ENCODE measurements around the gene ITGA11. TPM values are rescaled to one million over a fixed set of nuclear protein-coding genes. Genes with fewer than 3 reads are reported as not detected.
"Not testable (repeated sequence)": the region's sequence is repeated elsewhere in the genome, so short reads cannot be mapped to it uniquely, and the experiment has no call there.

ITGA11 gene
- total RNA-seq, 2 donors from 2014 or later = 0.95 to 13.1 TPM

- ATAC-seq (replicated peaks) = no peak
- Mint-ChIP-seq H3K36me3 (ENCODE audit: low read depth) (no peaks in the 10 kb centered on the region), H3K27me3 (peaks cover 30% of the 10 kb centered on the region), H3K27ac (no peak overlapping the region), H3K4me3 (no peak overlapping the region), H3K9me3 (no peaks in the 10 kb centered on the region), H3K4me1 (no peaks in the 10 kb centered on the region)
These were observed 6.4 kb downstream of the ITGA11 start for GRCh38 chr15:68425428-68426060.

- H3K4me1 Mint-ChIP-seq = no peaks in the 10 kb centered on the region
- H3K4me3 Mint-ChIP-seq = no peak overlapping the region
- no peaks in the 10 kb centered on the region for H3K9me3 Mint-ChIP-seq
- H3K27ac Mint-ChIP-seq = no peak overlapping the region
- no peaks in the 10 kb centered on the region for H3K36me3 Mint-ChIP-seq (ENCODE audit: low read depth)
- no peak for ATAC-seq (replicated peaks)
- peaks cover 24% of the 10 kb centered on the region for H3K27me3 Mint-ChIP-seq
These were observed 7.1 kb downstream of the ITGA11 start for GRCh38 chr15:68424754-68425390.

- Mint-ChIP-seq H3K9me3 (no peaks in the 10 kb centered on the region), H3K36me3 (ENCODE audit: low read depth) (no peaks in the 10 kb centered on the region), H3K27me3 (peaks cover 12% of the 10 kb centered on the region), H3K27ac (no peak overlapping the region), H3K4me1 (no peaks in the 10 kb centered on the region), H3K4me3 (no peak overlapping the region)
- no peak for ATAC-seq (replicated peaks)
These were observed 8.3 kb downstream of the ITGA11 start for GRCh38 chr15:68423359-68424296.

GRCh38 chr15:68422403-68423145 lies 9.4 kb downstream of the ITGA11 start:
- not testable (repeated sequence) for H3K4me1 Mint-ChIP-seq; H3K36me3 Mint-ChIP-seq (ENCODE audit: low read depth); H3K4me3 Mint-ChIP-seq; H3K9me3 Mint-ChIP-seq; H3K27me3 Mint-ChIP-seq; ATAC-seq (replicated peaks); H3K27ac Mint-ChIP-seq

GRCh38 chr15:68421798-68422402 lies 10.1 kb downstream of the ITGA11 start:
- Mint-ChIP-seq H3K4me3 (no peak overlapping the region), H3K27me3 (peaks cover 3% of the 10 kb centered on the region), H3K36me3 (ENCODE audit: low read depth) (no peaks in the 10 kb centered on the region), H3K27ac (no peak overlapping the region), H3K9me3 (no peaks in the 10 kb centered on the region), H3K4me1 (no peaks in the 10 kb centered on the region)
- ATAC-seq (replicated peaks) = no peak

GRCh38 chr15:68421115-68421551 lies 10.8 kb downstream of the ITGA11 start:
- no peaks in the 10 kb centered on the region for H3K4me1 Mint-ChIP-seq
- no peaks in the 10 kb centered on the region for H3K9me3 Mint-ChIP-seq
- no peak for ATAC-seq (replicated peaks)
- H3K36me3 Mint-ChIP-seq (ENCODE audit: low read depth) = no peaks in the 10 kb centered on the region
- H3K27ac Mint-ChIP-seq = no peak overlapping the region
- peaks cover 3% of the 10 kb centered on the region for H3K27me3 Mint-ChIP-seq
- no peak overlapping the region for H3K4me3 Mint-ChIP-seq

GRCh38 chr15:68420186-68420684 lies 11.7 kb downstream of the ITGA11 start:
- Mint-ChIP-seq H3K27me3 (peaks cover 3% of the 10 kb centered on the region), H3K27ac (no peak overlapping the region), H3K4me3 (no peak overlapping the region), H3K4me1 (no peaks in the 10 kb centered on the region), H3K36me3 (ENCODE audit: low read depth) (no peaks in the 10 kb centered on the region), H3K9me3 (no peaks in the 10 kb centered on the region)
- no peak for ATAC-seq (replicated peaks)

GRCh38 chr15:68419301-68420175 lies 12.4 kb downstream of the ITGA11 start:
- H3K9me3 Mint-ChIP-seq = no peaks in the 10 kb centered on the region
- no peaks in the 10 kb centered on the region for H3K36me3 Mint-ChIP-seq (ENCODE audit: low read depth)
- H3K27ac Mint-ChIP-seq = no peak overlapping the region
- H3K4me1 Mint-ChIP-seq = no peaks in the 10 kb centered on the region
- no peak for ATAC-seq (replicated peaks)
- no peak overlapping the region for H3K4me3 Mint-ChIP-seq
- H3K27me3 Mint-ChIP-seq = peaks cover 3% of the 10 kb centered on the region

- peaks cover 3% of the 10 kb centered on the region for H3K27me3 Mint-ChIP-seq
- no peak overlapping the region for H3K27ac Mint-ChIP-seq
- ATAC-seq (replicated peaks) = no peak
- H3K4me1 Mint-ChIP-seq = no peaks in the 10 kb centered on the region
- H3K4me3 Mint-ChIP-seq = no peak overlapping the region
- no peaks in the 10 kb centered on the region for H3K9me3 Mint-ChIP-seq
- no peaks in the 10 kb centered on the region for H3K36me3 Mint-ChIP-seq (ENCODE audit: low read depth)
These were observed 13.3 kb downstream of the ITGA11 start for GRCh38 chr15:68418611-68419161.

GRCh38 chr15:68417897-68418296 lies 14.1 kb downstream of the ITGA11 start:
- Mint-ChIP-seq H3K4me3 (no peak overlapping the region), H3K36me3 (ENCODE audit: low read depth) (no peaks in the 10 kb centered on the region), H3K4me1 (no peaks in the 10 kb centered on the region), H3K27ac (no peak overlapping the region), H3K27me3 (peaks cover 3% of the 10 kb centered on the region), H3K9me3 (no peaks in the 10 kb centered on the region)
- ATAC-seq (replicated peaks) = no peak

GRCh38 chr15:68417051-68417450 lies 14.9 kb downstream of the ITGA11 start:
- Mint-ChIP-seq H3K4me1 (no peaks in the 10 kb centered on the region), H3K4me3 (no peak overlapping the region), H3K27ac (no peak overlapping the region), H3K36me3 (ENCODE audit: low read depth) (no peaks in the 10 kb centered on the region), H3K27me3 (no peaks in the 10 kb centered on the region), H3K9me3 (no peaks in the 10 kb centered on the region)
- ATAC-seq (replicated peaks) = no peak

- H3K36me3 Mint-ChIP-seq (ENCODE audit: low read depth) = no peaks in the 10 kb centered on the region
- H3K4me3 Mint-ChIP-seq = no peak overlapping the region
- no peak for ATAC-seq (replicated peaks)
- no peaks in the 10 kb centered on the region for H3K27me3 Mint-ChIP-seq
- no peaks in the 10 kb centered on the region for H3K4me1 Mint-ChIP-seq
- H3K9me3 Mint-ChIP-seq = no peaks in the 10 kb centered on the region
- no peak overlapping the region for H3K27ac Mint-ChIP-seq
These were observed 15.8 kb downstream of the ITGA11 start for GRCh38 chr15:68416158-68416535.

Data from activated T-helper 17 cell treated with anti-CD3 and anti-CD28 coated beads, Interleukin-2, amount 50 U/mL, for 72 hours (primary cell).